T-helper 1 cell treated with Interleukin-12 subunit alpha and Interleukin-12 subunit beta and Interleukin-4 antibody, amounts not matched to agents 30 μg/mL and 1 μg/mL, for 36 hours (primary cell): ENCODE measurements around the gene ZNF740.

ENCODE experiments used
- H3K27ac Mint-ChIP-seq: one replicate; pipeline ENCODE4 v1.8.0; 2021; ENCODE audit warnings: mild to moderate bottlenecking, mixed read lengths
- H3K27me3 Mint-ChIP-seq: one replicate; pipeline ENCODE4 v1.8.0; 2021; ENCODE audit warnings: low read depth, mixed read lengths
- H3K36me3 Mint-ChIP-seq: one replicate; pipeline ENCODE4 v1.8.0; 2021; ENCODE audit warnings: low read depth, mixed read lengths
- H3K4me1 Mint-ChIP-seq: one replicate; pipeline ENCODE4 v1.8.0; 2021; ENCODE audit warnings: low read depth, mixed read lengths
- H3K4me3 Mint-ChIP-seq: one replicate; pipeline ENCODE4 v1.8.0; 2021; ENCODE audit warnings: mild to moderate bottlenecking, moderate library complexity, mixed read lengths
- H3K9me3 Mint-ChIP-seq: one replicate; pipeline ENCODE4 v1.8.0; 2021; ENCODE audit warnings: mixed read lengths

ZNF740 gene

DNA sequence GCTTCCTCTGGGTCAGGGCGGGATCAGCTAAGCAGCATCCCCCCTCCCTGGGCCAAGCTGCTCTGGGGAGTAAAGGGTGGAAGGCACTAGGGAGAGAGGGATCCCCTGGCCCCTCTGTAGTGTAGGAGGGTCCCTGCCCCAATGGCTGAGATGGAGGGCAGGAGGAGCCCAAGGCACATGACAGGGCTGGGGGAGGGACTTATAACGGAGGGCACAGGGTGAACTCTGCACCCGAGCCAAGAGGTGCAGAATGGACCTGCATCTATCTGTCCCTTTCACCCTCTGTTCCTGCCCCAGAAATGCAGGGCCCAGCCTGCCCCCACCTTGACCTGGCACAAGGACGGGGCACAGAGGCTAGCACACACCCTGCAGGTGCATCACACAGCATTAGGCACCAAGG, 30.3 kb downstream of the ZNF740 start:
- H3K36me3 Mint-ChIP-seq: peaks cover 55% of the 10 kb centered on the region
- H3K27me3 Mint-ChIP-seq: no peaks in the 10 kb centered on the region
- H3K4me1 Mint-ChIP-seq: peaks cover 63% of the 10 kb centered on the region
- H3K27ac Mint-ChIP-seq: peak overlapping the region; percentile 12
- H3K9me3 Mint-ChIP-seq: no peaks in the 10 kb centered on the region
- H3K4me3 Mint-ChIP-seq: no peak overlapping the region

DNA sequence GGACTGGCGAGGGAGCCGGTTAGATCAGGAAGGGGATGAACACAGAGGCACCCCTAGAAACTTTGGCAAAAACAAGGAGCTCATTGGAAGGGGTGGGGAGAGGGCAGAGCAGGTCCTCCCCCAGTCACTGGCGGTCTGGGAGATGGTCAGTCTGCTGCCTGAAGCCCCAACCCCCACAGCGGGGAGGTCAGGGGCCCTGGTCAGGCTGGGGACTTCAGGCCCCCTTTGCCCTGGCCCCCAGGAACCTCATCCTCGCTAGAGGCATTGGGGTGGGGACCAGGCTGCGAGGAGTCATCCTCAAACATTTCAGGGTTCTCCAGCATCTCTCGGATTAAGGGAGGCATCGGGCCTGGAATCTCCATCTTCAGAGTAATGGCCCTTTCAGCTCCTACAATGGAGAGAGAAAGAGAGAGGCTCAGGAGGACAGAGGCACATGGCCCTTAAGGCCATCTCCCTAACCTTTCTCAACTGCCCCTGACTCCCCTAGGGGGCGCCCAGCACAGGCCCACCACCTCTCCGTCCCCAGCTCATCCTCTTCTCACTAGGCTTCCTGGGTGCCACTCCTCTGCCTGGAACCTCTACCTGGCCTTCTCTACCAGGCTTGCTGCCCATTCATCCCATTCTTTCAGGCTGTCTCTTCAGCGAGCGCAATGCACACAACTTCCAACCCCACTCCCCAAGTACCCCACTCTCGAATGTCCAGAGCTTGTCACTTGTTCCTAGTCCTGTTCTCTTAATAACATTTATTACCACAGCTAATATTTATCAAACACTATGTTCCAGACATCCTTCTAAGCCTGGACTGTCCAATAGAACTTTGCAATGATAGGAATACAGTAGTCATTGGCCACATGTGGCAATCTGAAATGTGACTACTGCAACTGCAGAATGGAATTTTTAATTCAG, 31.2 kb downstream of the ZNF740 start:
- Mint-ChIP-seq H3K9me3 (no peaks in the 10 kb centered on the region), H3K4me3 (no peak overlapping the region), H3K36me3 (peaks cover 60% of the 10 kb centered on the region), H3K27me3 (no peaks in the 10 kb centered on the region), H3K4me1 (peaks cover 69% of the 10 kb centered on the region), H3K27ac (peak overlapping the region; percentile 53)

DNA sequence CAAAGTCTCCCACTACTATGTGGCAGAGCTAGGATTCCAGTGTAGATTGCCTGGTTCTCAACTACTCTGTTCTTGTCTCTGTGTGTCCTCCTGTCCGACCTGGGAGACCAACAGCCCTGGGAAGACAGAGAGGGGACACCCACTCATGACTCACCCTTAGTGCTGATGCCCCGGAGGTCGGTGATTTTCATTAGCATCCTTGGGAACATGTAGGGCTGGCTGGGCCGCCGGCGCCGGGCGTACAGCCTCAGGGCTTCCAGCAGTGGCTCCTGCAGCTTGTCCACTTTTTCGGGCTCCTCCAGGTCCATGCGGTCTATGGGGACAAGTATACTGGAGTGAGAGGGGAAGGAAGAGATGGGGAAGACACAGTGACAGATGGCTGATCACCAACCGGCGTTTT, 32.4 kb downstream of the ZNF740 start:
- Mint-ChIP-seq H3K27ac (no peak overlapping the region), H3K4me3 (no peak overlapping the region)

DNA sequence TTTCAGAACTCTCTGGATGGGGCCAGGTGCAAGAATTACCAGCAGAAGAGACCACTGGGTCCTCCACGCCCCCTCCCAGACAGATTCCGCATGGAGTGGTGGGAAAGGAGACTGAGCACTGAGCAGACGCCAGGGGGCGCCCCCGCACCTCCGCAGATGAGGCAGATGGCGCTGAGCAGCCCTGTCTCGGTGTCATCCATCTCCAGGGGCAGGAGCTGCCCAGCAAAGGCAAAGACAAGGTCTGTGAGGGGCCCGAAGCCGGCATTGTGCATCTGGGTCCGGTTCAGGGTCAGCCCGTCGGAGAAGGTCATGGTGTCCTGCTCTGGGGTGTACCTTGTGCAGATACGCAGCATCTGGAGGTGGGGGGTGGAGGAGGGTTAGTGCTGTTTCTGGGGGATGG, 32.8 kb downstream of the ZNF740 start:
- H3K27ac Mint-ChIP-seq: peak overlapping the region; percentile 55
- peaks cover 62% of the 10 kb centered on the region for H3K36me3 Mint-ChIP-seq
- H3K27me3 Mint-ChIP-seq: no peaks in the 10 kb centered on the region
- no peak overlapping the region for H3K4me3 Mint-ChIP-seq
- peaks cover 72% of the 10 kb centered on the region for H3K4me1 Mint-ChIP-seq
- no peaks in the 10 kb centered on the region for H3K9me3 Mint-ChIP-seq

More for the DNA sequence above, 32.4 kb downstream of the ZNF740 start:
- Mint-ChIP-seq H3K9me3 (no peaks in the 10 kb centered on the region), H3K27me3 (no peaks in the 10 kb centered on the region), H3K36me3 (peaks cover 61% of the 10 kb centered on the region), H3K4me1 (peaks cover 72% of the 10 kb centered on the region)

DNA sequence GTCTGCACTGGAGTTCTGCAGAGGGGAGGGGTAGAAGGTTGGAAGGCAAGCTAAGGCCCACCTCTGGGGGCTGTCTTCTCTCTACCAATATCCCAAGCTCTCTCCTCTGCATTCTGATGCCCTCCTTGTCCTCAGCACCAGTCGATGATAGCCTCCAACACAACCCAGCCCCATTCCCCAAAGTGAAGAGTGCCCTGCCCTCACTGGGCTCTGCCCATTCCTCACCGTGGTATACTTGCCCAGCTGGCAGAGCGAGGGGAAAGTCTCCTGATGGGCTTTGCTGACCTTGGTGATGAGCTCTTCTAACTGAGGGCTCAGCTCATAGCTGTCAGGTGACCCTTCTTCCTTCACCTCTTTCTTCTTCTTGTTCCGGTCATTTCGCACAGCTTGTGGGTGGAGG, 33.7 kb downstream of the ZNF740 start:
- Mint-ChIP-seq H3K27me3 (no peaks in the 10 kb centered on the region), H3K9me3 (no peaks in the 10 kb centered on the region), H3K36me3 (peaks cover 63% of the 10 kb centered on the region), H3K27ac (no peak overlapping the region), H3K4me3 (no peak overlapping the region), H3K4me1 (peaks cover 70% of the 10 kb centered on the region)

DNA sequence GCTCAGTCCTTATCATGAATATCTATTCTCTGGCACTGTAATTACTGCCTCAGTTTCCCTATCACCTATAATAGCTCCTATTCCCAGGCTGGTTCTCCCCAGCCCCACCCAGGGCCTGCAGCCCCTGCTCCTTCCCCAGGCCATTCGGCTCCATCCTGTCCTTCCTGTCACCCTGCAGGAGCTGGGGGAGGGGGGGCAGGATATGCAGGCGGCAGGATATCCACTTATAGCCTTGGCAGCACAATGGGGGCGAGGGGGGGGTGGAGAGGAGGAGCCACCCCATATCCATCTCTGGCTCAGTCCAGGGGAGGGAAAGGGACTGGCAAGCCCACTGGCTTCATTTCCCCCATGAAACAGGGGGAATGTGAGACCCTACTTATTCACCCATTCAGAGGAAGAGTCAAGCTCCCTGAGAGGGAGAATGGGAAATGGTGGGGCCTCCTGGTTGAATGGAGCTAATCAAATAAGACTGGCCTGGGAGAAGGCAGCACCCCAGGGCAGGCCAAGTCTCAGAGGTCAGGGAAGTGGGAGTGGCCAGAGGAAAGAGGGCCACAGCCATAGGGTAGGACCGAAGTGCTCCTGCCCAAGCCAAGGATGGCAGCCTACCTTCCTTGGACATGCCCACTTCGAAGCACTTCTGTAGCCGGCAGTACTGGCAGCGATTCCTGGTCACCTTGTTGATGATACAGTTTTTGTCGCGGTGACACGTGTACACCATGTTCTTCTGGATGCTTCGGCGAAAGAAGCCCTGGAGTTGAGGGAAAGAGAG, 34.3 kb downstream of the ZNF740 start:
- Mint-ChIP-seq H3K9me3 (no peaks in the 10 kb centered on the region), H3K27me3 (no peaks in the 10 kb centered on the region), H3K27ac (peak overlapping the region; percentile 29), H3K4me1 (peaks cover 72% of the 10 kb centered on the region), H3K4me3 (no peak overlapping the region), H3K36me3 (peaks cover 68% of the 10 kb centered on the region)

DNA sequence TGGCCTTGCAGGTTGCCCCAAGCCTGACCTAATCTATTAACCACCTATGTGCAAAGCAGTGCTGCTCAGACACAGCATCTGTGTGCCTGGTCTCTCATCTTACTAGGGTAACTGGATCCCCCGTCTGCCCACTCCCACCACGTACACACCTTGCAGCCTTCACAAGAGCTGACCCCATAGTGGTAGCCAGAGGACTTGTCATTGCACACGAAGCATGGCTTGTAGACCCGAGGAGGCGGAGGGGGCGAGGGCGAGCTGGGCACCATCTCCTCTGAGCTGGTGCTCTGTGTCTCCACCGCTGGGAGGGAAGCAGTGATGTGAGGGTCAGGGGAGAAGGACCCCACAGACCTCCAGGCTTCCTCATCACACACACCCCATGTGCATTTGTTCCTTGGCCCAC, 35.0 kb downstream of the ZNF740 start:
- H3K36me3 Mint-ChIP-seq: peaks cover 65% of the 10 kb centered on the region
- no peaks in the 10 kb centered on the region for H3K27me3 Mint-ChIP-seq
- no peak overlapping the region for H3K27ac Mint-ChIP-seq
- H3K4me1 Mint-ChIP-seq: peaks cover 73% of the 10 kb centered on the region
- H3K9me3 Mint-ChIP-seq: no peaks in the 10 kb centered on the region
- no peak overlapping the region for H3K4me3 Mint-ChIP-seq

DNA sequence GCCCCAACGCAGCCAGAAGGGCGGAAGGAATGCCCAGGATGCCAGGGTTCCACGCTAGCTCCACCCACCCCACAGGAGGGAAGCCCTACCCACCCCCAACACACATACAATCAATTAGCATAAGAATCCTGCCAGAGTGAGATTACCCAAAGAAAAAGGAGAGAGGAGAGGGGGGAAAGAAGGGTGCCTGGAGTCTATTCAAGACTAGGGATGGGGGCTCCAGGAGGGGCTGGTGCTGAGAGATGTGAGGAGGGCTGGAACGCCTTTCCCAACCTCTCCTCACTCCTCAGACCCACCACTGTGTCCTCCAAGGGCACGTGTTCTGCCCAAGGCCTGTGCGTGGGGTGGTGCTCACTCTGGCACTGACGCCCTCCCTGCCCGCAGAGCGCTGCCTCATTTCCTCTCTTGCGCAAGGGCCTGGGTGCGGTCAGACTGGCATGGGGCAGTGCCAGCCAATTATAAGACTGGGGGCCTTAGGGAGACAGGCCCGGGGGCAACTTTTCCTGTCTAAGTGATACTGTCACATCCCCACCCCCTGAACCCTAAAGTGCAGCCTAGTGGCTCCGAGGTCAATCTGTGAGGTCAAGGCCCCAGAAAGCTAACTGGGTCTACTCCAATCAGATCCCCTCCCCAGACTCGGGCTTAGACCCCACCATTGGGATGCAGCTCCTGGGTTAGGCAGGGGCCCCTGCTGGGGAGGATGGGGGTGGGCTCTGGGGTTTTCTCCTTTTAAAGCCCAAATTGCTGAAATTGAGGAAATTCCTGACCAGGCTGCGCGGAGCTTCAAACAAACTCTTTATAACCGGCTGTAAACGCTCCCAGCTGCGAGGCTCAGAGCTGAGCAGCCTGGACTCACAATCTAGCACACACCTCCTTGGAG, 36.8 kb downstream of the ZNF740 start:
- H3K36me3 Mint-ChIP-seq: peaks cover 59% of the 10 kb centered on the region
- no peaks in the 10 kb centered on the region for H3K9me3 Mint-ChIP-seq
- H3K27me3 Mint-ChIP-seq: no peaks in the 10 kb centered on the region
- peak overlapping the region; percentile 76 for H3K27ac Mint-ChIP-seq
- peak overlapping the region; percentile 98 for H3K4me3 Mint-ChIP-seq
- H3K4me1 Mint-ChIP-seq: peaks cover 77% of the 10 kb centered on the region

DNA sequence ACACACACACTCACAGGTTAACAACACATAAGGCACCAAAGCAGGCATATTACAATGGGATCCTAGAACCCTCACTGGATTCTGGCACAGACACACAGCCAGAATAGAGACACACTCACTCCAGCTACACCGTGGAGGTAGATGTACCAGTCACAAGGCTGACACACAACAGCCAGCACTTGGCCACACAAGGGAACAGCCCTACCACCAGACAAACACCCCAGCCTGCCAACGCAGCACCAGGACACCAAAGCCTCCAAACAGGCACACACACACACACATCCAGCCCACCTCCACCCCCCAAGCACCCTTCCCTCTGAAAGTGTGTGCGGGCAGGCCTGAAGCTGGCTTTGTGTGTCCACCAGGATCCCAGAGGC, 37.4 kb downstream of the ZNF740 start:
- H3K27me3 Mint-ChIP-seq: no peaks in the 10 kb centered on the region
- H3K36me3 Mint-ChIP-seq: peaks cover 53% of the 10 kb centered on the region

DNA sequence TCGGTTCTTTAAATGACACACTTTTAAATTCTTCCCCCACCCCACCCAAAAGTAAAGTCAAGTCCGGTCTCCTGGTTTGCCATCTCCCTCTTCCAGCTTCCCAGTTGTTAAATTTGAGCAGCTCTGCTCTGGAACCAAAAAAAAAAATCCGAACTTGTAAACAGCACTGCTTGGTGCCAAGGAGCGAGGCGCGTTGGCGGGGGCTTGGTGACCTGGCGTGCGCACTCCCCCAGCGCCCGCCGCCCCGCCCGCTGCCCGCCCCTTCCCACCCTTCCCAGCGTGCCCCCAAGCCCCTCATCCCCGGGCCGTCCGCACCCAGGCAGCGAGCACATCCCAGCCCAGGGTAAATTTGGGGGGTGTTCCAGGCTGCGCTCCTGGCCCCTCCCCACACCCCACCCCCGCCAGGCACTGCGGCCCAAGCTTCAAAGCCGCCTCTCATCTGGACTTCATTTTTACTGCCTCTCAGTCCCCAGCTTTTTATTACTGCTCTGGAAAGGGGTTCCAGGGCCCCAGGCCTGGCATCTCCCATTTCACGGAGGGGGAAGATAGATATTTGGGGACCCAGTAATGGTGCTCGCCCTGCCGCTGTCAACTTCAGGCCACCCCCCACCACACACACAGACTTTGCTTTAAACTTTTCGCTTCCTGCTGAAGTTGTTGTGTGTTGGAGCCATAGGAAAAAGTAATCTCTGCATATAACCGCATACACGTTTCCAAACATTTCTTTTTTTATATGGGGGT, 38.2 kb downstream of the ZNF740 start:
- H3K27ac Mint-ChIP-seq: peak overlapping the region; percentile 93
- H3K9me3 Mint-ChIP-seq: no peaks in the 10 kb centered on the region
- no peaks in the 10 kb centered on the region for H3K27me3 Mint-ChIP-seq
- H3K36me3 Mint-ChIP-seq: peaks cover 45% of the 10 kb centered on the region
- peaks cover 79% of the 10 kb centered on the region for H3K4me1 Mint-ChIP-seq
- H3K4me3 Mint-ChIP-seq: peak overlapping the region; percentile 98

More for the DNA sequence above, 37.4 kb downstream of the ZNF740 start:
- Mint-ChIP-seq H3K9me3 (no peaks in the 10 kb centered on the region), H3K4me3 (peak overlapping the region; percentile 98), H3K27ac (peak overlapping the region; percentile 76), H3K4me1 (peaks cover 81% of the 10 kb centered on the region)

DNA sequence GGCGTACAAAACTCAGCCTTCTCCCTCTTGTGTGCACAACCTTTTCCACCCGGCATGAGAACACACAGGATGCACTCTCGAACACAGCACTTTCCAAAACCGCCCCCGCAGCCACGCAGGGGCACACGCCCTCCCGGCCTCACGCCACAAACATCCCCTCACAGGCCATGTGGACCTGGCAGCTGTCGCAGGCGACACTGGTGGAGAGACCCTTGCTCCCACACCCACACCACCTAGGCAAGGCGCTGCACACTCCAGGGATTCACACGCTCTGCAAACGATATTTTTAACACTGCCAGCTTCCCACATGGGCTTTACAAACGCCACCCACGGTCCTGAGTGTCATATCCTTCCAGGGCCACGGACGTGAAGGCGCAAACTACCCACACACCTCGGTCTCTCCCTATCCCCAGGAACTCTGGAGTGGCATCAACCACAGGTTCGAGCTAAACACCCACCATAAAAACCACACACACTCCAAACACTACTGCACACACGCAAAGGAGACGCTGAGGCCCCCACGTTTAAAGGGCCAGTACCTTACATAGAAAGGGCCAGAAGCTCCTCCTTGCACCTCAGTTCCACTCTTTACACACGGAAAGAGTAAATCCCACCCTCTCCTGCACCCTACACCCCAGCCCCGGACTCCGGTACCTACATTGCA, 38.9 kb downstream of the ZNF740 start:
- Mint-ChIP-seq H3K27me3 (no peaks in the 10 kb centered on the region), H3K4me3 (peak overlapping the region; percentile 98), H3K36me3 (peaks cover 38% of the 10 kb centered on the region), H3K9me3 (no peaks in the 10 kb centered on the region), H3K4me1 (peaks cover 79% of the 10 kb centered on the region), H3K27ac (peak overlapping the region; percentile 93)

DNA sequence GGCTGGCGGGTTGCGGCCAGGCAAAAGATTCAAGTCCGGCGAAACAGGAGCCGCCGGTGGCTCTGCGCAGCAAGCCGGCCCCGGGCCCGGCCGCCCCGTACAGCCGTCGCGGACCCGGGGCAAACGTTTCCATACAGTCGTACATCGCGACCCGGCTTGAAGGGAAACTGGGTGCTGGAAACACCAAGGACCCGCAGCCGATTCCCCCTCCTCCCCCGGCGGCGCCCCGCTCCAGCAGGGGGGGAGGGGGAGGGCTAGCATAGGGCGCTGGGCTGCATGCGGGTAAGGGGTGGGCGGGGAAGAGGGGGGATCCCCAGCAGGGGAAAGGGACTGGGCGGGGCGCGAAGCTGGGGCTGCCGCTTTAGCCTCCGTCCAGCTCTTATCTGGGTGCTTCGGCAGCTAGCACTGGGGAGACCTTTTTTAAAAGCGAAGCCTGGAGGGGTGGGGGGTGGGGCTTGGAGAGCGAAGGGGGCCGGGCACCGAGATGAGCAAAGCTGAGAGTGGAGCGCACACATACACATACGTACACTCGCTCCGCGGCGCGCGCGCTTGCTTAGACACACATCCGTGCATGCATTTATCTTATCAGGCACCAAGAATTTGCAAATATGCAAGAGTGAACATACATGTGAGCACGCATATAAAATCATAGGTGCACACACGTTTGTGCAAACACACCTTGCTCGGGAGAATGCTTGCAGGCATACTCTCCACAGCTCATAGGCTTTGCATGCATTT, 39.6 kb downstream of the ZNF740 start:
- peak overlapping the region; percentile 95 for H3K27ac Mint-ChIP-seq
- H3K4me3 Mint-ChIP-seq: peak overlapping the region; percentile 98
- H3K4me1 Mint-ChIP-seq: peaks cover 79% of the 10 kb centered on the region
- H3K36me3 Mint-ChIP-seq: peaks cover 36% of the 10 kb centered on the region
- H3K27me3 Mint-ChIP-seq: no peaks in the 10 kb centered on the region
- H3K9me3 Mint-ChIP-seq: no peaks in the 10 kb centered on the region
